ACHN (cell line): Measurements from ENCODE around the gene GNLY.

Experiments
- DNase-seq: peaks from one replicate; pipeline ENCODE4 v3.0.0-alpha.2; 2015
- in situ Hi-C: cut with HindIII; loops from 2 replicates; pipeline ENCODE4 v1.10.0; 2017; ENCODE audit warnings: low sequenced_read_pairs, low pct_ligation_motif_present, low pct_unique_long_range_greater_than_20kb

The GNLY gene

DNA sequence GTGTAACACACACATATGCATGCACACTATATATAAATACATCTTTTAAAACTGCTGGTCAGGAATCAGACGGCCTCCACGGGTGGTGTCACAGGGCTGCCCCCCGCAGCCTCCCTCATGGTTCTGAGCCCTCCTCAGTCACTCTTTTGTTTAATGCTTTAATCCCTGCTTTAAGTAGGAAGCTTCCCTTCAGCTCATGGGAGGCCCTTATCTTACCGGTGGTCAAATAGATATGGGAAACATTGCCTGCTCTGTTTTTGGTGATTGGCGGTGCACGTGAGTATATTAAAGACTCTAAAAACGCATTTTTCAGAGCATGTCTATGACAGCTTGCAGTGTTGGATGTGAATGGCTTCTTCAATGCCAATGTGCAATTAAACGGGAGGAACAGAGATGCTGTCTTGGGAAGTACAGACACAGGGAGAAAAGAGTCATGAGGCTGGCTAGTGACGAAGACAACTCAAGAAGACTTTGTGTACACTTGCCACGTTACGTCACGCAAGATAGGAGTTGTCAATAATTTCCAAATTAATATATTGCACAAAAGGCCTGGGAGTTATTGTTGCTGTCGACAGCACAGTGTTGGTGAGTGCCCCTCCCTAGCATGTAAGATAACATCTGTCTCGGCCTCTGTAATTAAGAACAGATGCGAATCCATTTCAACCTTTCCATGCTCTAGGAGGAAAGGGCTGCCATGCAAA is 23.3 kb downstream of the GNLY start:
- DNase-seq: no peak
- in situ Hi-C loops: loop anchor here (25.0 kb wide), 1 partner anchor 95 kb away; no protein-coding TSS in a partner anchor

GRCh38 chr2:85718009-85718391 is 23.8 kb downstream of the GNLY start:
- in situ Hi-C loops: loop anchor here (25.0 kb wide), 1 partner anchor 94 kb away; no protein-coding TSS in a partner anchor
- DNase-seq: no peak

DNA sequence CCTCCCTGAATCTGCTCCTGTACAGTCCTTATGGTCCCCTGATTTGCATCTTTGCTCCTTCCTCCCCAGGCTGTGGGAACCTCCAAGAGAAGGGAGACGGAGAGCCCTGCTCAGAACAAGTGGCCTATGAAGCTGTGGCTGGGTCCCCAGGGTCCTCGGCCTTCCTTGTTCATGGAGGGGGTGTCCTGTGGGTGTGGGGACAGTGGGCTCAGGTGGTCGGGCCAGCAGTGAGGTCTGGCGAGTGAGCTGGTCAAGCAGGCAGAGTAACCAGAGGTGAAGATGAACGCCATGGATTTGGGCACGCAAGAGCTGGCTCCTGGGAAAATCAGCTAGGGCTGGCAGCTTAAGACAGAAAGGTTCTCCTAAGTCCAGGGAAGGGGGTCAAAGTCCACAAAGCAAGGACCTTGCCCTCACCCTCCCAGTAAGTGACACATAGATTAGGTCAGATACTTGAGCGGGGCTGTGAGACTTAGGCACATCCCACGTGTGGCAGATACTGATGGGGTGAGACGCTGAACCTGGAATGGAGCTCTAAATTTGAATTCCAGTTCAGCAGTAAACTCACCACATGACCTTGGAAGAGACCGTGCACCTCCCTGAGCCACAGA is 24.8 kb downstream of the GNLY start:
- in situ Hi-C loops: loop anchor here (25.0 kb wide), 1 partner anchor 93 kb away; no protein-coding TSS in a partner anchor
- DNase-seq: no peak

DNA sequence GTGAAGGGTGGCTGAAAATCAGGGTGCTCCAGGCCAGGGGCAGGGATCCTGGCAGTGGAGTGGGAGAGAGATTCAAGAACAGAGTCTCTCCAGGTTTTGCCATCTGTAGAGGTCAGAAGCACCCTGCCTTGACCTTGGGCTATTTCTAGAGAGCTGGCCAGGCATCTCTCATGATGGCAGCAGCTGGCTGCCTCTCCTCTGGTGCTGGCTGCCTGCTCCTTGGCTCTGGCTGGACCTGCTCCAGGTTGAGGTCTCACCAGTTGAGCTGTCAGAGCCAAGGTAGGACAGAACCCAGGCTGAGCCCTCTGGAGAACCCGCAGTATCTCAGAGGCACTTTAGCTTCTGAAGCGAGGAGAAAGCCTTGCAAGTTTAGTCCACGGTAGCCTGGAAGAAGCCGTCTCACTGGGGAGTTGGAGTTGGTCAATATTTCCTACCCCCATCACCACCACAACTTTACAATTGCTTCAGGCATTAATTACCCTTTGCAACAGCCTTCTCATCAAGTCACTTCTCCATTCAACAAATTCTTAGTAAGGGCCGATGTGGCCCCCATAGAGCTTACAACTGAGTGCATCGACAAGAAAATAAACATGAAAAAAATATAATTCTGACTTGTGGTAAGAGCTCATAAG is 25.6 kb downstream of the GNLY start:
- no peak for DNase-seq
- in situ Hi-C loops: loop anchor here (25.0 kb wide), 1 partner anchor 93 kb away; no protein-coding TSS in a partner anchor

GRCh38 chr2:85720533-85720932 is 26.4 kb downstream of the GNLY start:
- in situ Hi-C loops: loop anchor here (25.0 kb wide), 1 partner anchor 92 kb away; no protein-coding TSS in a partner anchor
- no peak for DNase-seq

- in situ Hi-C loops: loop anchor here (25.0 kb wide), 1 partner anchor 91 kb away; no protein-coding TSS in a partner anchor
Measured at GRCh38 chr2:85721641-85722040, 27.5 kb downstream of the GNLY start.

GRCh38 chr2:85722519-85722918 is 28.4 kb downstream of the GNLY start:
- in situ Hi-C loops: loop anchor here (25.0 kb wide), 1 partner anchor 90 kb away; no protein-coding TSS in a partner anchor
- DNase-seq: no peak

More at GRCh38 chr2:85721641-85722040, 27.5 kb downstream of the GNLY start:
- DNase-seq: no peak

DNA sequence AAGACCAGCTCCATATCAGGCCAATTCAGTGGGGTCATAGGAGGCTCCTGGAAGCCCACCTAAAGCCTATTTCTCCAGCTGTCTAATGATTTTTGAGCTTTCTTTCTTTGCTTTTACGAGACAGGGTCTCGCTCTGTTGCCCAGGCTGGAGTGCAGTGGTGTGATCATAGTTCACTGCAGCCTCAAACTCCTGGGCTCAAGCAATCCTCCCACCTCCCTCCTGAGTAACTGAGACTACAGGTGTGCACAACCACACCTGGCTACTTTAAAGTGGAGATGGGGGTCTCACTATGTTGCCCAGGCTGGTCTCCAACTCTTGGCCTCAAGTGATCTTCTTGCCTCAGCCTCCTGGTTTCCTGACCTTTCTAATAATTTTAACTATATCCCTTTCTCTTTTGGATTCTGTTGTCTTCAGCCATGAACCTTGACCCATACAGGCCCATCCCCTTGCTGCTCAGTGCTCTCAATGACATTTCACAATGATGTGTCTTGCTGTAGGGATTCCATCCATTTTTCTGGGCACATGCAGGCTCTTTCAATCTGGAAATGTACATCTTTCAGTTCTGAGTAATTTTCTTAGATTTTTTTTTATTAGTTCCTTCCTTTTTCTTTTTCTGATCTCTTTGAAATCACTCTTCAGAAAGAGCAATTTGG is 29.7 kb downstream of the GNLY start:
- no peak for DNase-seq
- in situ Hi-C loops: loop anchor here (25.0 kb wide), 1 partner anchor 88 kb away; no protein-coding TSS in a partner anchor

DNA sequence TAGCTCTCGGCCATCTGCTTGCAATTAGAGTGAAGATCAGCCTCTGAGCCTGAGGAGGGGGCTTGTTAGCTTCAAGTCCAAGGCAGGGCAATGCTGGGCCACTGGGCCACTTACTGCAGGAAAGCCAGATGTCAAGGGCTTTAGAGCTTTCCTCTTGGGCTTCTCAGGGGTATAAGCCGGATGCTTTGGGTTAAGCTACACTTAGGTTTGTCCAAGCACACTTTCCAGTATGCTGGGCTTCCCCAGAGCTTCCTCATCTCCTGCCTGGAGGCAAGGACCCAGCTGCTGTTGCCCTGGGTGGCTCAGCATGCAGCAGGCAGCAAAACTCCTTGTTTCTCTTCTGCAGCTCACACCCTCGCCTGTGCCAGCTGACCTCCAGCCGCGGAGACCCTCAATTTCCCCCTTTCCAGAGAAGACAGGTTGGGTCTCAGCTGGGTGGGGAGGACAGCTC is 30.6 kb downstream of the GNLY start:
- in situ Hi-C loops: loop anchor here (25.0 kb wide), 1 partner anchor 88 kb away; no protein-coding TSS in a partner anchor
- no peak for DNase-seq

- no peak for DNase-seq
- in situ Hi-C loops: no loop called here
Measured at GRCh38 chr2:85725451-85725850, 31.3 kb downstream of the GNLY start.

DNA sequence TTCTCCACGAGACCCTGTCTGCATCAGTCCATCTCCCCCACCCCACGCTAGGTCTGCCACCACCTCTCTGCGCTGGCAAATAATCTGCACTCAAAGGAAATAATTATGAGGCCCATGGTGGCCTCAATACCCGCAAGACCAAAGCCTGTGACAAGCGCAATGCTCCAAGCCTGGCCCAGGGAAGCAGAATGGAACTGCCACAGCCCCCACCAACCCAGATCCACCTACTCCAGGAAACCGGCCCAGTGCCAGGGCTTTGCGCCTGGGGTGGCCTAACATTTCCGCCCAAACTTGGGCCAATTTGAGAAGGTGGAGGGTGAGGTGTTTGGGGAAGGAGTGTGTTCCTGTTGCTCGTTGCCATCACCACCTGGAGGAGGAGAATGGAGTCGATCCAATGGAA is 33.6 kb downstream of the GNLY start:
- in situ Hi-C loops: no loop called here
- DNase-seq: no peak

DNA sequence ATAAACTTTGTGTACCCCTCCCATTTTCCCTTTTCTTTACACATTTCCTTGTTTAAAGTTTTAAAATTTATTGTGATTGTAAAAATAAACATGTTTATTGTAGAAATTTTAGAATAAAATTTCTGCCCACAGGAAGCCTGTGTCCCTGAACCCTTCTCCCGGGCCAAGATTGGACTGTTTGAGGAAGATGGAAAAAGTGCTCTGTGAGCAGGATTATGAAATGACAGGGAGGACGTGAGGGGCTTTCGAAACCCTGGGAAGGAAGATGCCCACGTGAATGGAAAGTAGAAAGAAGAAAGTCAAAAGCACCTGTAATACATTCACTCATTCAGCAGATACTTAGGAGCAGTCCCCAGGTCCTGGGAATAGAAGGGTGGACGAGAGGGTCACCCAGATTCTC is 34.2 kb downstream of the GNLY start:
- no peak for DNase-seq
- in situ Hi-C loops: no loop called here

DNA sequence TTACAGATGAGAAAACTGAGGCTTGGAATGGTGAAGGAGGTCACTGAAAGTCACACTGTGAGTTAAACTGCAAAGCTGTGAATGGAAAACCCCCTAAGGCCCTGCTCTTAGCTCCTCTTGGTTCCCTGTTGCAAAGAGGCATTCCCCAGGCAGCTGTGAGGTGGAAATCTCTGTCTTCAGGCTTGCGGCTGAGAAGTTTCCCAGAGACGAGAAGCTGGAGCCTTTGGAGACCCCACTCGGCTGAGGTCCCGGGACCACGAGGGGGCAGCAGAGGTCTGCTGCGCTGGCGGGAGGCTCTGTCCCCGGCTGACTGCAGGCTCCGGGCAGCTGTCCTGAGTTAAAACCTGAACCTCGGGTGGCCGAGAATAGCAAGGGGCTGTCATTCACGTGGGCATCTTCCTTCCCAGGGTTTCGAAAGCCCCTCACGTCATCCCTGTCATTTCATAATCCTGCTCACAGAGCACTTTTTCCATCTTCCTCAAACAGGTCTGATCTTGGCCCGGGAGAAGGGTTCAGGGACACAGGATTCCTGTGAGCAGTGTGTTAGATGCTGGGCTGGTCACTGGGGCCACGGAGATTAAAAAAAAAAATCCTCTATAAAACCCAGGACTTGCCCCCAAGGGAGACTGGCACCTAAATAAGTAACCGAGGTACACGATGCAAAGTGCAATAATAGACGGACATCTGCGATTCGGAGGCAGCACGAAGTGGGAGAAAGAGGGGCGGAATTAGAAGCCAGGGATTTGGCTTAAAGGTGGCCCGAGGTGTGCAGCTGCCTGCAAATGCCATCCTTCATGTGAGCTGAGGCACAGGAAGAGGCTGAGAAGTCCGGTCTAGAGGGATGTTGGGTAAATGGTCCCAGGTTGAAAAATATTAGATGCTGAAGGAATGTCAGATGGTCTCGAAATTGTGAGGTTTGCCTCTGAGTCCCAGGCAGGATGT is 35.0 kb downstream of the GNLY start:
- in situ Hi-C loops: no loop called here
- DNase-seq: peak; percentile 75

GRCh38 chr2:85729825-85730510 is 35.8 kb downstream of the GNLY start:
- in situ Hi-C loops: no loop called here
- DNase-seq: no peak

DNA sequence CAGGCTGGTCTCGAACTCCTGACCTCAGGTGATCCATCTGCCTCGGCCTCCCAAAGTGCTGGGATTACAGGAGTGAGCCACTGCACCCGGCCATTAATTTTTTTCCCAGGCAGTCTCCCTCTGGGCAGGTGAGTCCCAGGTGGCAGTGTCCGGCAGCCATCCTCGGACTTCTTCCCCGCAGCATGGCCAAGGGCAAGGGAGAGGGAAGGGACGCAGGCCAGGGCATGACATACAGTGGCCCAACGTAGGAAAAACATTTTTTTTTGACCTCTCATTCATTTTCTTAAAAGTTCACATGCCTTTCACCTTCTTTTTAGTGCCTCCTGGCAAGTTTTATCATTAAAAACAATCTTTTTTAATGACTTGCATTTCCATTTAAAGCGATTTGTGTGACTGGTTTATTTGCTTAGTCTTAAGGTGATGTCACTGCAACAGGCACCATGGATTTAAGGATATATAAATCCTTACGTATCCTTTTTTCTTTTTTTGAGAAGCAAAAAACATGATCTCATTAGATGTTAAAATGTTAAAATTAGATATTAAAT is 36.6 kb downstream of the GNLY start:
- no peak for DNase-seq
- in situ Hi-C loops: no loop called here

DNA sequence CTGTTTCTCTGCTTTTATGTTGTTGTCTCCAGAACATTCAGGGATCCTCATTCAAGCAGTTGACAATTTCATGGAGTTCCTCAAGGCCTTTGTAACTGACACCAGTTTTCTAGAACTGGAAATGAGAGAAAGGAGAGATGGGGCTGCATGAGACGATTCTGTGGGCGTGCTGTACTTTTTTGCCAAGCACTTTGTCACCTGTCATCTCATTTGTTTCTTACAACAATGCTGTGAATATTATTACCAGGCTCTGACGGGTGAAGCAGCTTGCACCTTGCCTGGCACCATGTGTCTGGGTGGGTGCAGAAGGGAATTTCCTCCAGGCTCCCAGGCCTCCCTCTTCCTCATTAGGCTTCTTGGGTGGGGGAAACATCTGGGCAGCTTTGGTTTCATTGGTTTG is 37.4 kb downstream of the GNLY start:
- in situ Hi-C loops: no loop called here
- no peak for DNase-seq

DNA sequence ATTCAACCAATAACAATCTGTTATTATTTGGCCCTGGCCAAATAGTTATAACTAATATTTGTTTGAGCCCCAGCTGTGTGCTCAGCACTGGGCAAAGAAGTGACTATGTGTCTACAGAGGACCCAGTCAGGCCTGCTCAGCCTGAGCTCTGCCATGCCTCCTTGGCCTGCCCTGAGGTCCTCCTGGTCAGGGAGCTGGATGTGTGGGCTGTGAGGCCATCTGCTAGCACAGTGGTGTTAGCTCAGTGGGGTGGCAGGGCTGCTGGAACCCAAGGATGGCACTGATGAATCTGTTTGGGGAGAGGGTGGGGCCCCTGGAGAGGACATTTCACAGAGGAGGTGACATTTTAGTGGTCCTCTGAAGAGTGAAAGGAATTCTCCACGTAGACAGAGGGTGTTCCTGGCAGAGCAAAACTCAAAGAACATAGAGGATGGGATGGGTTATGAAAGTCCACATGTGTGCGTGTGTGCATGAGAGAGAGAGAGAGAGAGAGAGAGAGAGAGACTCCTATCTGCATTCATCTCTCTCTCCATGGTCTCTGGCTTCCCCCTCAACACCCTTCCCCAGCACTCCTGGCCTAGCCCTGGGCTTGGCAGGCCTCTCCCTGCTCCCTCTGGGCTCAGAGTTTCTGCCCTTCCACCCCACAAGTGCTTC is 38.4 kb downstream of the GNLY start:
- in situ Hi-C loops: no loop called here
- DNase-seq: no peak
